Stimulated activated CD8-positive, alpha-beta memory T cell treated with anti-CD3 and anti-CD28 coated beads, Interleukin-4, amount 100 ng/mL, for 24 hours (primary cell): ENCODE measurements around the gene SLC12A7.
"Not testable (repeated sequence)": the region's sequence is repeated elsewhere in the genome, so short reads cannot be mapped to it uniquely, and the experiment has no call there.

Experiments used
- DNase-seq: peaks from one replicate; pipeline ENCODE4 v3.0.0-alpha.2; 2020; ENCODE audit warnings: low read depth

The SLC12A7 gene

DNA sequence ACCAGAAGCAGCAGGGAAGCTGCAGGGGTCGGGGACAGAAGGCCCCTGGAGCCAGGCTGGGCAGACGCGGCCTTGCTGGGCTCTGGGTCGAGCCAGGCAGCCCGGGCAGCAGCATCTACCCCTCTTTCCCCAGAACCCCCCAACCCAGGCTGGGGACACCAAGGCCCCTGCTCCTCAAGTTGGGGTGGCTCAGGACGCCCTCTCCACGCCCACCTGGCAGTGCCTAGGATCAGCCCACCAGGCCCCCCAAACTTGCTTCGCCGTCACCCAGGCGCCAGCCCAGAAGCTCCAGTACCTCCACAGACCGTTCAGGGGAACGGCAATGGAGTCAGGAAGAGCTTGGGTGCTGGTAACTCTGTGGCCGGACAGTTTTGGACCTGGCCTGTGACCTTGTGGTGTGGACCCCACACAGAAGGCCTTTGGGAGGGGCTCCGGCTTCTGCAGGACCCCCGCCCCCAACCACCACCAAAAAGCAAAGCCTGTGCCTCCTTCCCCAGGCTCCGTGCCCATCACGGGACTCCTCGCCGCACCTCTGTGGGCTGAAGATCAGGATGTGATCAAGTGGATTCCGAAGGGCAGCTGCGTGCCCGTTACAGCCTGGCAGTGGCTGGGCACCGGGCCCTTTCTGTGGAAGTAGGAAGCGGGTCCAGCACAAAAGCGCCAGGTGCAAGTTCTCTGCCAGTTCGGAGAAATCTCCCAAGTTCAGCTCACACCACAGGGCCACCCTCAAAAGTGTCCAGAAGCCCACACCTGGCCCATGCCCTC lies 2.1 kb downstream of the SLC12A7 start:
- DNase-seq: no peak

DNA sequence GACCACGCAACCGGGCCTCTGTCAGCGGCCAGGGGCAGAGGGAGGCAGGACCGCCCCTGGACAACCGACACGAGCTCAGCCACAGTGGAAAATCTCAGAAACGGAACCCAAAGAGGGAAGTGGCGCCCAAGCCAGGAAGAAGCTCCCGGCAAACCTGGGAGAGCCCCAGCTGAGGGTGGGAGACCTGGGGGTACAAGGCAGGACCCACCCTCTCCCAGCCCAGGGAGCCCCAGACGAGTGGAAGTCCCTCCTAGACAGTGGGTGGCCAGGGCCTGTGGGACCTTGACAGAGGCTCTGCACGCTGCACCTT lies 3.0 kb downstream of the SLC12A7 start:
- DNase-seq: no peak

GRCh38 chr5:1108023-1108864 lies 3.6 kb downstream of the SLC12A7 start:
- DNase-seq: no peak

GRCh38 chr5:1107167-1108022 lies 4.5 kb downstream of the SLC12A7 start:
- DNase-seq: no peak

GRCh38 chr5:1106385-1107166 lies 5.3 kb downstream of the SLC12A7 start:
- no peak for DNase-seq

GRCh38 chr5:1105350-1106265 lies 6.3 kb downstream of the SLC12A7 start:
- DNase-seq: no peak

- no peak for DNase-seq
Observed at GRCh38 chr5:1104327-1105006, 7.4 kb downstream of the SLC12A7 start.

GRCh38 chr5:1103505-1104326 lies 8.1 kb downstream of the SLC12A7 start:
- no peak for DNase-seq

- DNase-seq: no peak
Observed at GRCh38 chr5:1103093-1103492, 8.8 kb downstream of the SLC12A7 start.

DNA sequence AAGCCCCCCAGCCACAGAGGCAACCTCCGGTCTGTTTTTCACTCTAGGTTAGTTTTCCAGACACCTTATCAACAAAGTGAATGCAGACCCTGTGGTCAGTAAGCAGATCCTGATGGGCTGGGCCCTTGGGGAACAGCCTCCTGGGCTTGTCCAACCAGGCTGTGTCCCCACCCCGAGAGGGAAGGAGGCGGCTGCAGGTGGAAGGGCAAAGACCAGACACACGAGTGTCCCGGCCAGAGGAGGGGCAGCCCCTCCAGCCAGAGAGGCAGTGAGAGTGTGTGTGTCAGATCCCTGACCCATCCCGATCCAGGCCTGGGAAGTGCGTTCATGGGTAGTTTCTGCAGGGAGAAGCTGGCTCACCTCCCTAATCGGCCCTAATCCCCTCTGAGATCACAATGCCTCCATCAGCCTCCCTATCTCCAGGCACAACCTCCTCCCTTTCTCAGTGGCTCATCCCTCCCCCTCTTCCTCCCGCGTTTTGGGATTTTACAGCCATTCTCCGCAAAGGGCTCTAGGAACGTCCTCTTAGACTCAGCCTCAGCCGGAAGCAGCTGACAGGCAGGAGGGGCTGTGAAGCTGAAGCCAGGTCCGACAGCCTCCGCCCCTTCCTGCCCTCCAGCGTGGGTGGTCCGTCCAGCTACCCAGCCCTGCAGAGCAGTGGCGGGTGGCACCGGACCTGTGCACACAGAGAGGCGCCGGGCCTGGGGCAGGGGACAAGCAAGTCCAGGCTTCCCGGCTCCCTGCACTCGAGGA lies 9.7 kb downstream of the SLC12A7 start:
- DNase-seq: no peak

DNA sequence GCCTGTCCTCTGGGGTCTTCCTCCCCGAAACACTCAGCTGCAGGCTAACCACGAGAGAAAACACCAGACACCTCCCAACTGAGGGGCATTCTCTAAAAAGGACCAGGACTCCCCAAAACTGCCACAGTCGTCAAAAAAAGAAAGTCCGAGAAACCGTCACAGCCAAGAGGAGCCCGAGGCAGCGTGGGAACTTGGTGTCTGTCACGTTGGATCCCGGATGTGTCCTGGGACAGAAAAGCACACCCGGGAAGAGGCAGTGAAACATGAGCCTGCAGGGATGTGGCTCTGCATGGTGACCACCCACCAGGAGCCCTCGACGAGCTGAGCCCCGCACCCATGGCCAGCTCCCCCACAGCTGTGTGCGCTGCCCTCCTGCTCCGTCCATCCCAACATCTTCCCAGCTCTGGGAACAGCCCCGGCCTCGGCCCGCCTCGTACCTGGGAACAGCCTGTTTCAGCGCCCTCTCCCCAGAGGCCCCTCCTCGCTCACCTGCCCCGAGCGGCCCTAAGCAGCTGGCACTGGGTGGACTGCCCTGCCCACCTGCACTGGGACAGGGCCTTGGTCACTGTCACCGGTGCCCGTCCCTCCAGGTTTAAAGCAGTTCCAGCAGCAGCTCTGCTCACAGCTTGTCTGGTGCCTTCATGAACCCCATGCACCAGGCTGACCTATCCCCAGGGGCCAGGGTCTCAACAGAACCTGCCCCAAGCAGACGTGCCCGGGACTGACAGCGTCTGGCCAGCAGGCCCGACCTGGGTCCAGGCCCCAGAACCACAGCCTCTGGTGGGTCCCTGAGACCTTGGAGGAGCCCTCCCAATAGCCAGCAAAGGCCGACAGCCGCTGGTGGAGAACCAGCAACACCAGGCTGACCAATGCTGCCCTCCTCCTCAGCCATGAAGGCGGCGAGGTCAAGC lies 10.9 kb downstream of the SLC12A7 start:
- DNase-seq: no peak

GRCh38 chr5:1099926-1100663 lies 11.8 kb downstream of the SLC12A7 start:
- no peak for DNase-seq

GRCh38 chr5:1098986-1099597 lies 12.8 kb downstream of the SLC12A7 start:
- no peak for DNase-seq

DNA sequence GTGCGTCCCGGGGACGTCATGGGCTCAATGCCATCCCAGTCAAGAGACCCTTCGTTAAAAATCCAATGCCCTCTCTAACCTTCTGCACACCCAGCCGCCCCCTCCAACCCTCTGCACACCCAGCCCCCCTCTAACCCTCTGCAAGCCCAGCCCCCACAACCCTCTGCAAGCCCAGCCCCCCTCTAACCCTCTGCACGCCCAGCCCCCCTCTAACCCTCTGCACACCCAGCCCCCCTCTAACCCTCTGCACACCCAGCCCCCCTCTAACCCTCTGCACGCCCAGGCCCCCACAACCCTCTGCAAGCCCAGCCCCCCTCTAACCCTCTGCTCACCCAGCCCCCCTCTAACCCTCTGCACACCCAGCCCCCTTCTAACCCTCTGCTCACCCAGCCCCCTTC lies 13.9 kb downstream of the SLC12A7 start:
- not testable (repeated sequence) for DNase-seq

DNA sequence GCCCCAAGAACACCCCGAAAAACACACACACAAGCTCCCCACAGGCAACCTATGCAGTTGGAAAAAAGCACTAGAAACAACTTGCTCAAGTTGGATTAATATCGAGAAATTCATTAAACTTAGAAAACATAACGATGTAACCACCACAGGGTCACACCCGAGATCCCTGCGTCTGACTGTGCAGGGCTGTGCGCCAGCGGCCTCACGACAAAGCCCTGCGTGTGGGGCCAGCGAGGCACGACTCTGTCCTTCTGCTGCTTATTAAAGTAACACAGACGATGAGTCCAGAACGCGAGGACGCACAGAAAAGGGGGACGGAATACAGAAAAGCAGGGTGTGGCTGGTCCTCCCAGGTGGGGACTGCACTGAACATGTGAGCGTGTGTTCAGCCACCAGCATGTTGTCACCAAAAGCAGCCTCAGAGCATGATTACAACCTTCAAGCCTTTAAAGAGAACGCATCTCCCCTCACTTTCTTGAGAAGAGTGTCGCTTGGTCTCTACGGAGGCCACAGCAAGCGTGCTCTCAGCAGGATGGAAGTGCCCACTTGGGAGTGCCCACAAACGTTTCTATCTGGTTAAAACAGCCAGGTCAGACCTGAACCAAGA lies 14.4 kb downstream of the SLC12A7 start:
- DNase-seq: no peak

GRCh38 chr5:1096838-1097237 lies 15.0 kb downstream of the SLC12A7 start:
- DNase-seq: no peak
